Neural cell (in vitro differentiated cells): Measurements from ENCODE around the gene NCBP1. TPM values are rescaled to one million over a fixed set of nuclear protein-coding genes. Genes with fewer than 3 reads are reported as not detected.

ENCODE experiments used
- H2AFZ ChIP-seq: fragments of 200-600, 300-800 bp; sonication (generic), shearing (Covaris generic); 2 replicates; pipeline ENCODE4 v1.6.0; 2014; ENCODE audit warnings: low read depth, mild to moderate bottlenecking, antibody characterized with exemption, low read length, moderate library complexity
- H3F3A ChIP-seq: fragments of 200-600 bp; shearing (Covaris generic); 2 replicates; pipeline ENCODE4 v1.6.1; 2016; ENCODE audit warnings: mild to moderate bottlenecking, moderate library complexity, mixed read lengths, antibody characterized with exemption, low read length; ENCODE audit not compliant: insufficient read depth, poor library complexity, severe bottlenecking
- H3K27ac ChIP-seq: fragments of 200-600, 300-800 bp; sonication (generic), shearing (Covaris generic); 2 replicates; pipeline ENCODE4 v1.5.1; 2014; ENCODE audit warnings: mild to moderate bottlenecking, low read length, moderate library complexity
- H3K27me3 ChIP-seq: fragments of 300-800, 200-600 bp; sonication (generic), shearing (Covaris generic); 2 replicates; pipeline ENCODE4 v1.6.0; 2014; ENCODE audit warnings: mild to moderate bottlenecking, low read depth, low read length, moderate library complexity; ENCODE audit not compliant: insufficient read depth
- H3K36me3 ChIP-seq: fragments of 300-800, 200-600 bp; sonication (generic), shearing (Covaris generic); 2 replicates; pipeline ENCODE4 v1.5.1; 2014; ENCODE audit warnings: mild to moderate bottlenecking, antibody characterized with exemption, low read length, moderate library complexity; ENCODE audit not compliant: insufficient read depth
- H3K4me2 ChIP-seq: fragments of 300-800, 200-600 bp; sonication (generic), shearing (Covaris generic); 2 replicates; pipeline ENCODE4 v1.6.0; 2014; ENCODE audit warnings: mild to moderate bottlenecking, low read length
- H3K4me3 ChIP-seq: fragments of 300-800, 200-600 bp; sonication (generic), shearing (Covaris generic); 2 replicates; pipeline ENCODE4 v1.5.1; 2014; ENCODE audit warnings: mild to moderate bottlenecking, low read length, moderate library complexity
- H3K79me2 ChIP-seq: fragments of 200-600 bp; shearing (Covaris generic); replicated peaks from 2 replicates; pipeline ENCODE4 v1.6.0; 2014; ENCODE audit warnings: mild to moderate bottlenecking, low read length, moderate library complexity; ENCODE audit not compliant: insufficient read depth
- H3K9ac ChIP-seq: fragments of 300-800, 200-600 bp; sonication (generic), shearing (Covaris generic); 2 replicates; pipeline ENCODE4 v1.6.1; 2016; ENCODE audit warnings: mild to moderate bottlenecking, low read length, mixed read lengths
- H3K9me2 ChIP-seq: fragments of 200-600 bp; shearing (Covaris generic); 2 replicates; pipeline ENCODE4 v1.6.1; 2016; ENCODE audit warnings: mild to moderate bottlenecking, low read length, mixed read lengths; ENCODE audit not compliant: insufficient read depth
- H3K9me3 ChIP-seq: fragments of 200-600, 300-800 bp; sonication (generic), shearing (Covaris generic); 2 replicates; pipeline ENCODE4 v1.6.1; 2016; ENCODE audit warnings: mild to moderate bottlenecking, mixed run types, low read length, moderate library complexity, mixed read lengths
- H4K20me1 ChIP-seq: fragments of 200-600 bp; shearing (Covaris generic); 2 replicates; pipeline ENCODE4 v1.6.1; 2016; ENCODE audit warnings: mild to moderate bottlenecking, mixed run types; ENCODE audit not compliant: insufficient read depth
- EP300 ChIP-seq: fragments of 450-650 bp; conservative IDR thresholded peaks from 2 replicates; pipeline ENCODE4 v1.6.1; 2014; ENCODE audit warnings: antibody characterized with exemption, mild to moderate bottlenecking, moderate library complexity; ENCODE audit not compliant: poor library complexity, severe bottlenecking
- EZH2 ChIP-seq: fragments of 200-600, 300-800 bp; shearing (Covaris generic), sonication (generic); IDR thresholded peaks from 2 replicates; pipeline ENCODE4 v1.6.1; 2014; ENCODE audit warnings: antibody characterized with exemption, low read length, borderline replicate concordance, mild to moderate bottlenecking; ENCODE audit not compliant: insufficient read depth, poor library complexity, severe bottlenecking
- MXI1 ChIP-seq: fragments of 450-650 bp; conservative IDR thresholded peaks from 2 replicates; pipeline ENCODE4 v1.6.1; 2014; ENCODE audit warnings: antibody characterized with exemption, mild to moderate bottlenecking; ENCODE audit not compliant: poor library complexity, severe bottlenecking
- POLR2AphosphoS5 ChIP-seq: IDR thresholded peaks from 2 replicates; pipeline ENCODE4 v1.6.1; 2012
- RAD21 ChIP-seq: fragments of 450-650 bp; conservative IDR thresholded peaks from 2 replicates; pipeline ENCODE4 v1.6.1; 2014; ENCODE audit warnings: antibody characterized with exemption, mild to moderate bottlenecking, moderate library complexity
- REST ChIP-seq: IDR thresholded peaks from 2 replicates; pipeline ENCODE4 v1.6.1; 2012; ENCODE audit warnings: borderline replicate concordance
- SMC3 ChIP-seq: fragments of 450-650 bp; conservative IDR thresholded peaks from 2 replicates; pipeline ENCODE4 v1.6.1; 2014; ENCODE audit warnings: antibody characterized with exemption, mild to moderate bottlenecking, moderate library complexity; ENCODE audit not compliant: poor library complexity
- TAF1 ChIP-seq: IDR thresholded peaks from 2 replicates; pipeline ENCODE4 v1.6.1; 2012; ENCODE audit warnings: low read depth
- polyA plus RNA-seq: library from polyadenylated mRNA; depleted of rRNA; stranded (reverse); fragments of >200 nt; gene quantifications from 2 replicates; pipeline ENCODE4 v1.2.3, GENCODE V29; 2014
- TF ChIP-seq, protein P1 (sequence below): fragments of 450-650 bp; IDR thresholded peaks from 2 replicates; pipeline ENCODE4 v1.5.1; 2014; ENCODE audit warnings: antibody characterized with exemption, mild to moderate bottlenecking, moderate library complexity; ENCODE audit not compliant: poor library complexity, severe bottlenecking

NCBP1 gene
- polyA plus RNA-seq, 1 donor from 2014 or later, result 30.6 TPM

DNA sequence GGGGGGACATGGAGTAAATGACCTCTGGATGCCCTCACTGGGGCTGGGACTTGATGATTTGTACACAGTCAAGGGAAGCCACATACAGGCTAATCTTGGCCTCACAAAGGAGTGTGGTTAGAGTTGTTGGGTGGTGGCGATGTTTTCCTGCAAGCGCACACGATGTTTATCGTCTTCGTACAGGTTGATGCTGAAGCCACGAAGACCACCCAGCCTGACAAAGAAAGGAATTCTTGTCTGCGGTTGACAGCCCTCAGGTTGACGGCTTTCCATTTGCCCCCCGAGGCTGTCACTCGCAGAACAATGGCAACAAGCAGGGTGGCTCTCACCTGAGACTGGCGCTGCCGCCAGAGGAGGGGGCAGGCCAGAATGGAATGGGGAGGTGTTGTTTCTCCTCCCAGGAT is 77.6 kb downstream of the NCBP1 start:
- Histone ChIP-seq H3K36me3 (no peaks in the 10 kb centered on the region), H3K9me3 (no peaks in the 10 kb centered on the region), H3K79me2 (no peaks in the 10 kb centered on the region), H3K27me3 (no peaks in the 10 kb centered on the region), H3K9me2 (no peaks in the 10 kb centered on the region), H4K20me1 (no peaks in the 10 kb centered on the region), H3K4me2 (no peak overlapping the region), H3K27ac (no peak overlapping the region), H3K4me3 (peak overlapping the region; percentile 25), H2AFZ (no peak overlapping the region), H3F3A (no peaks in the 10 kb centered on the region), H3K9ac (no peak overlapping the region)
- TF ChIP-seq, protein P1, sequence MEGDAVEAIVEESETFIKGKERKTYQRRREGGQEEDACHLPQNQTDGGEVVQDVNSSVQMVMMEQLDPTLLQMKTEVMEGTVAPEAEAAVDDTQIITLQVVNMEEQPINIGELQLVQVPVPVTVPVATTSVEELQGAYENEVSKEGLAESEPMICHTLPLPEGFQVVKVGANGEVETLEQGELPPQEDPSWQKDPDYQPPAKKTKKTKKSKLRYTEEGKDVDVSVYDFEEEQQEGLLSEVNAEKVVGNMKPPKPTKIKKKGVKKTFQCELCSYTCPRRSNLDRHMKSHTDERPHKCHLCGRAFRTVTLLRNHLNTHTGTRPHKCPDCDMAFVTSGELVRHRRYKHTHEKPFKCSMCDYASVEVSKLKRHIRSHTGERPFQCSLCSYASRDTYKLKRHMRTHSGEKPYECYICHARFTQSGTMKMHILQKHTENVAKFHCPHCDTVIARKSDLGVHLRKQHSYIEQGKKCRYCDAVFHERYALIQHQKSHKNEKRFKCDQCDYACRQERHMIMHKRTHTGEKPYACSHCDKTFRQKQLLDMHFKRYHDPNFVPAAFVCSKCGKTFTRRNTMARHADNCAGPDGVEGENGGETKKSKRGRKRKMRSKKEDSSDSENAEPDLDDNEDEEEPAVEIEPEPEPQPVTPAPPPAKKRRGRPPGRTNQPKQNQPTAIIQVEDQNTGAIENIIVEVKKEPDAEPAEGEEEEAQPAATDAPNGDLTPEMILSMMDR, result no peak
- no peak for TF ChIP-seq SMC3
- TF ChIP-seq REST, result no peak
- TF ChIP-seq EZH2, result no peak
- peak; percentile 19 for TF ChIP-seq MXI1
- peak; percentile 76 for TF ChIP-seq EP300
- no peak for TF ChIP-seq TAF1
- TF ChIP-seq RAD21, result no peak
- peak; percentile 56 for TF ChIP-seq POLR2AphosphoS5

DNA sequence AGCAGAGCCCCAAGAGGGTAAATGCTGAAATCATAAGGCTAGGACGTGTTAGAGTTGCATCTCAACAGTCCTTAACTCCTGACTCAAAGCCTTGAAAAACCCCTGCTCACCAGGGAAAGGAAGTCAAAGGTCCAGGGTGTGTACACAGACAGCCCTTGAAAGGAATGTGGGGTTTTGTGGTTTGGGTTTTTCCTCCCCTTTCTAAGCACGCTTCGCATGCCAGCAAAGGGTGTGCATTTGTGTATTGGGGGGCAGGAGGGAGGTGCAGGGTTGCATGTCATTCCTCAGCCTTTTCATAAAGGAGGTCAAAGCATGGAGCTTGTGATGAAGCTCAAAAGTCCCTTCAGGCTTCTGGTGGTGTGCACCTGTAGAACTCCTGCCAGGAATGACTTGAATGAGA is 80.8 kb downstream of the NCBP1 start:
- Histone ChIP-seq H4K20me1 (no peaks in the 10 kb centered on the region), H3K36me3 (no peaks in the 10 kb centered on the region), H3K9me2 (no peaks in the 10 kb centered on the region), H3F3A (no peaks in the 10 kb centered on the region), H3K4me3 (no peak overlapping the region), H3K79me2 (no peaks in the 10 kb centered on the region), H3K4me2 (no peak overlapping the region), H3K27me3 (no peaks in the 10 kb centered on the region), H3K9ac (no peak overlapping the region), H3K27ac (no peak overlapping the region), H3K9me3 (no peaks in the 10 kb centered on the region), H2AFZ (no peak overlapping the region)
- TF ChIP-seq TAF1 (no peak), MXI1 (no peak), EZH2 (no peak), EP300 (no peak), POLR2AphosphoS5 (no peak), SMC3 (no peak), REST (no peak), RAD21 (no peak)
- TF ChIP-seq, protein P1, result no peak
